Rectal smooth muscle tissue (tissue), 1 donor: ENCODE data around the gene CNGA1.

ENCODE experiments used
- H3K27ac ChIP-seq: one replicate; pipeline ENCODE4 v1.7.0; 2013; ENCODE audit warnings: low read depth, low read length, inconsistent platforms
- H3K27me3 ChIP-seq: one replicate; pipeline ENCODE4 v1.7.0; 2013; ENCODE audit warnings: low read length; ENCODE audit not compliant: control insufficient read depth, insufficient read depth
- H3K36me3 ChIP-seq: one replicate; pipeline ENCODE4 v1.7.0; 2013; ENCODE audit warnings: low read length; ENCODE audit not compliant: control insufficient read depth, insufficient read depth
- H3K4me1 ChIP-seq: one replicate; pipeline ENCODE4 v1.7.0; 2013; ENCODE audit warnings: low read length; ENCODE audit not compliant: control insufficient read depth, insufficient read depth
- H3K4me3 ChIP-seq: one replicate; pipeline ENCODE4 v1.7.0; 2013; ENCODE audit warnings: low read length
- H3K9ac ChIP-seq: one replicate; pipeline ENCODE4 v1.7.0; 2013; ENCODE audit warnings: low read length

CNGA1 gene

DNA sequence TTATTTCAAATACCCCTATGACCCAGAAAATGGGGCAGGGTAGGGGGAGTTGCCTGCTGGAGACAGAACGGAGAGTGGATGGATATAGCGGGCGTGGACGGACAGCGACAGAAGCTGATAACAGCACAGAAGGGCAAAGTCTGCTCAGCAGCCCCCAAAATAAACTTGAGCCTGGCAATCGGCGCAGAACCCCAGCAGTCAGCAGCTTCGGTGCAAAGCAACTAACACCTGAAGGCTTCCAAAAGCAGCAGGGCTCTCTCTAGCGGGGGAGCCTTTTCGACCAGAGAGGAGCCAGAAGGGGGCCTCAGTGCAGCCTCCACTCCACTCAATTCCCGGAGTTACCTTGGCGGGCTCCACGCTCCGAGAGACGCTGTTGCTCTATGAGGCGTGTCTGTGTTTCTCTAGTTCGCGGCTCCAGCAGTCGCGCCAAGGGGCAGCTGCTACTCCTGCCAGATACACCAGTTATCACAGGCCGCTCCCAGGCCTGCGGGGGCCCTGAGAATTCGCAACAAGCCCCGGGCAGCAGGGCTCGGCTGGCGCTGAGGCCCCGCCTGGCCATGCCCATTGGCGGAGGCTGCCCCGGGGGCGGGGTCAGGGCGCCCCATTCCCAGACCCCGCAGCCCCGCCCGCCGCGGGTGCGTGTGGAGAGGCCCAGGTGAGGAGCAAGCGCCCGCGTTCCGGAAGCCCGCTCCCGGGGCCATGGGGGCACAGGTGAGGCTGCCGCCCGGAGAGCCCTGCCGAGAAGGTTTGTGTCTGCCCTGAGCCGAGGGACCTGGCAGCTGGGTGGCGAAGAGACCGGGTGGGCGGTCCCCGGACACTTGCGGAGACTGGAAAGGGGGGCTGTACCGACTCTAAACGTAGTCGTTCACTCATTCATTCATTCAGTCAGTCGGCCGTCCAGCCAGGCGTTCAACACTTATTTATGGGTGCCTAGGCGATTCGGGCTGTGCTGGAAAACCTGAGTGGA is at the start of gene CNGA1, which contains the start of gene NIPAL1:
Gene CNGA1 (minus strand): TSS at position 541 of the 967 bp plus-strand sequence. CDS start 63,992 bp downstream, outside the sequence.
Gene NIPAL1 (plus strand): TSS at position 632 of the 967 bp plus-strand sequence. CDS start 68 bp downstream, at position 700.
- H3K27me3 ChIP-seq = no peaks in the 10 kb centered on the region
- no peak within 1 kb of the TSS for H3K27ac ChIP-seq
- peak within 1 kb of the TSS; percentile 65 for H3K9ac ChIP-seq
- H3K4me3 ChIP-seq = peak within 1 kb of the TSS; percentile 63
- no peaks in the 10 kb centered on the region for H3K4me1 ChIP-seq
- H3K36me3 ChIP-seq = no peaks in the 10 kb centered on the region

DNA sequence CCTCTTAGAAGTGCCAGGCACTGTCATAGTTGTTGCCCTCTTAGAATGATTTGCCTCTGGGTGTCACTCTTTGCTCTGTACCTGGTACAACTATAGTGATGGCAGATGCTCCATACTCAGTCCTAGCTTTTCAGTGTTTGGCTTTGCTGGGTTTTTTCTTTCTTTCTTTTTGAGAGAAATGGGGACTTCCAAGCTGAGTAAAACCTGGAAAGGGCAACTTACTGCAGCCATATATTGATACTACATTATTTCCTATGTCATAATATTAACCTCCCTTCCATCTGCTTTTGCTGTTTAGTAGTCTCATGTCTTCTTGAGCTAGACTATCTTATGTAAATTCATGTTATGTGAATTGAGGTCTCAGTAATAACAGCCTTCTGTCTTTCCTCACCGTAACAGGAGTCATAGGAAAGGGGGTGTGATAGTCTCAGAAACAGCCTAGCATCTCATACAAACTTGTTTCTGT is 49.1 kb upstream of the CNGA1 start:
- no peaks in the 10 kb centered on the region for H3K36me3 ChIP-seq
- no peaks in the 10 kb centered on the region for H3K27me3 ChIP-seq
- H3K4me1 ChIP-seq = no peaks in the 10 kb centered on the region
- H3K27ac ChIP-seq = no peak overlapping the region
- no peak overlapping the region for H3K4me3 ChIP-seq
- H3K9ac ChIP-seq = no peak overlapping the region

DNA sequence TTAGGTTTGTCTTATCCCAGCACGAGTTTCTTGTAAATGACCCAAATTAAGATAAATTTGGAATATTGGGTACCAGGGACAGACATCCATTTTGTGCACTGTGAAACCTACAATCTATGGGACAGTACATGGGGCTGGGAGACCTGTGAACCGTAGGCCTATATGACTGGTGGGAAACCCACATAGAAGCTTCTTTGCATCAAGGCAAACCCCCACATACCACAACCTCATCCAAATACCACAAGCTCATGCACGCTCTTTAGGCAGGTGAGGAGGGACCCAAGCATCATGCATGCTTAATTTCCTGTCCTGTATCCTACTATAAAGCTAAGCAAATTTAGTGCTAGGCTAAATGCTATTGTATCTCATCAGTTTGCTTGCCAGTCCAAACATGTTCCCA is 47.9 kb upstream of the CNGA1 start:
- Histone ChIP-seq H3K27ac (no peak overlapping the region), H3K9ac (no peak overlapping the region), H3K4me3 (no peak overlapping the region)

DNA sequence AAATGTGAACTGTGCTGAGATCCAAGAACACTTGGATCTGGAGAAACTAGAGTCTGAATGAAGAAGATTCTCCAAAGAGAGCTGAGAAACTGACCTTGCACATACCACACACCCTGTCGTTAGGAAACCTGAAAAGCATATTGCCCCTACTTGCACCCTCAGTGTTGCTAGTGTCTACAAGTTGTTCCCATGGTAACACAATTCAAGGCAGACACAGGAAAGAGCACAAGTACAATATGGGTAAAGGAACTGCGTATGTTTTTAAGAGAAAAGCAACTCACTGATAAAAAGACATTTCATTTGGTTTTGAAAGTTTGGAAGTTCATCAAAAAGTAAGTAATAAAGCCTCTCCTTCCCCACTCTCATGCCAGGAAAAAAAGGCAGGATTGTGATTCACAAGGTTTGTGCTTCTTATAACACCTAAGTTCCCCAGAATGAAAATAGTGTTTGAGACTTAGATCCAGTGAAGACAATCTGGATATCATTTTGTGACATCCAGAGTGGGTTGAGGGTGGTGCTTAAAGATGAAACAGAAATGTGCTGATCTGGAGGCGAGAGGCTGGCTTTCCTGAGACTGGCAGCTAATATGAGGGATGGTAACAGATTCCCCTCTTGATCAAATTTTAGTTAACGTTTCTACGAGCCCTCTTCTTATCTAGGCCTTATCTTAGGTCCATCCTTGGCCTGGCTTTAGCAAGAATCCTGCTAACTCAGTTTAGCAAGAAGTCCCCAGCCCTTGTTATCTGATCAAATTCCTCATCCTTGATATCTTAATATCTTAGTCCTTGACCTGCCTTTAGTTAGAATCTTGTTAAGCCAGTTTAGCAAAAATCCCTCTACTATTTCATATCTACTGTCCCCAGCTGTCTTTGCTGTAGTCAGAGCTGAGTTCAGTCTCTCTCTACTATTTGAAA is 42.4 kb upstream of the CNGA1 start:
- H3K9ac ChIP-seq = no peak overlapping the region
- H3K36me3 ChIP-seq = no peaks in the 10 kb centered on the region
- no peak overlapping the region for H3K27ac ChIP-seq
- H3K27me3 ChIP-seq = no peaks in the 10 kb centered on the region
- H3K4me1 ChIP-seq = no peaks in the 10 kb centered on the region
- no peak overlapping the region for H3K4me3 ChIP-seq

More for the DNA sequence above, 47.9 kb upstream of the CNGA1 start:
- Histone ChIP-seq H3K36me3 (no peaks in the 10 kb centered on the region), H3K27me3 (no peaks in the 10 kb centered on the region), H3K4me1 (no peaks in the 10 kb centered on the region)

DNA sequence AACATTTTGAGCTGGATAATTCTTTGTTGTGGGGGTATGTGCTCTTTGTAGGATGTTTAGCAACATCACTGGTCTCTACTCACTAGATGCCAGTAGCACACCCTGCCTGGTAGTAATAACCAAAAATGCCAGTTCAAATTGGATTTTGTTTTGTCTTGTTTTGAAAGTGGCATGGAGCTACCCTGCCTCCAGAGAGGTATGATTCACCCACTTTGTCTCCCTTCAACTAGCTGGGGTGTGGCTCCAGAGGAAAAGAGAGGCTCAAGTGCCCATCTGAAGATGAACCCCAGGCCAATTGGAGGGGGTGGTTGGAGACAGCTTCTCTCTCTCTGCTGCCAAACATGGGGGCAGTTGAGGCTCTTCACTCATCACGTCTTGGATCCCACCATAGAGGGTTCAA is 34.6 kb upstream of the CNGA1 start:
- Histone ChIP-seq H3K4me3 (no peak overlapping the region), H3K4me1 (no peaks in the 10 kb centered on the region), H3K27ac (no peak overlapping the region), H3K27me3 (no peaks in the 10 kb centered on the region), H3K9ac (no peak overlapping the region), H3K36me3 (no peaks in the 10 kb centered on the region)

DNA sequence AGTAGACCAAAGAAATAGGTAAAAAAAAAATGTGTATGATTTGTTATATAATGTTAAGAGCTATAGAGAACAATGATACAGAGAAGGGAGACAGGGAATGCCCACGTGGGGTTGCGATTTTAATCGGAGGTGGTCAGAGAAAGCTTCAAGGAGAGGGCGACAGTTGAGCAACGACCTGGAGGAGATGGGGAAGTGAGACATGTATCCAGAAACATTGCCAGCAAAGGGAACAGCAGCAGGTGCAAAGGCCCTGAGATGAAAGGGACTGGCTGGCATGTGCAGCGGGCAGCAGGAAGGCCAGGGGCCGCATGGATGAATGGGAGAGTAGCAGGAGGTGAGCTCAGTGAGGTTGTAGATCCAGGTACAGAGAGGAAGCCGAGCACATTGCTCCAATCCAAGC is 33.0 kb upstream of the CNGA1 start:
- no peak overlapping the region for H3K9ac ChIP-seq
- H3K27me3 ChIP-seq = no peaks in the 10 kb centered on the region
- H3K27ac ChIP-seq = no peak overlapping the region
- no peaks in the 10 kb centered on the region for H3K4me1 ChIP-seq
- no peak overlapping the region for H3K4me3 ChIP-seq
- no peaks in the 10 kb centered on the region for H3K36me3 ChIP-seq

DNA sequence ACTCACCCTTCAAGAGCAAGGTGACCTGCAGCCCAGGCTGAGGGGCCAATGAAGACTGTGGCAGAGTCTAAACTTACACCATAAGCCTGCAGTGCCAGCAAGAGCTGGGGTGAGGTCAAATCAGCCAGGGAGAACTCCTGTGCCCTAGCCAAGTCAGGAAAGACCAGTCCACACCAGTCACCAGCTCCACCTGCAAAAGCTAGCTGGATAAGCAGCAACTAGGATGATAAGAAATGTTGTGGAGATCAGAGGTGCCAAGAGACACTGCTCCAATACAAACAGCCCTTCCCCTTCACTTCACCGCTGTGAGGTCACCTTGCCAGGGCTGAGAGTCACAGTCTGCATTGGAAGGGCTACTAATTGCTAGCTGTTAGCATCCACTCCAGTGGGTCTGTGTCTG is 31.4 kb upstream of the CNGA1 start:
- no peak overlapping the region for H3K27ac ChIP-seq
- H3K4me1 ChIP-seq = no peaks in the 10 kb centered on the region
- H3K9ac ChIP-seq = no peak overlapping the region
- H3K4me3 ChIP-seq = no peak overlapping the region
- no peaks in the 10 kb centered on the region for H3K27me3 ChIP-seq
- no peaks in the 10 kb centered on the region for H3K36me3 ChIP-seq

DNA sequence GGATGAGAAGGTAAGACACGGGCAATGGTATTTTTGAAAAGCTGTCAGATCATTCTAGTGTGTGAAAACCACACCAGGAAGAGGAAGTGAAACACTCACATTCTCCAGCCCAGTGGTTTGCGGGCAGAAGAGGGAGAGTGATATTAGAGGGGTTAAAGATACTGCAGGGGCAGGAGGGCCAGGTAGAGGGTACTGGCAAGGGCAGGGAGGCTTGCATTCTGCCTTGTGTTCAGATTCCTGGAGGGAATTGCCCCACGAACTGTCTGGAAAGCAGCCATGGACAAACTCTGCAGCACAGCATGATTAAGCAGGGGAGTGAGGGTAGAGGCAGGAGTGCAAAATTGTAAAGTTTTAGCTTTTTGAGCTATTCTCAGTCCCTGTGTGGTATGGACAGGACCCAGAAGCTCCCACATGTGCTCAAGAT is 31.0 kb upstream of the CNGA1 start:
- Histone ChIP-seq H3K36me3 (no peaks in the 10 kb centered on the region), H3K27me3 (no peaks in the 10 kb centered on the region), H3K9ac (no peak overlapping the region), H3K27ac (no peak overlapping the region), H3K4me3 (no peak overlapping the region), H3K4me1 (no peaks in the 10 kb centered on the region)

DNA sequence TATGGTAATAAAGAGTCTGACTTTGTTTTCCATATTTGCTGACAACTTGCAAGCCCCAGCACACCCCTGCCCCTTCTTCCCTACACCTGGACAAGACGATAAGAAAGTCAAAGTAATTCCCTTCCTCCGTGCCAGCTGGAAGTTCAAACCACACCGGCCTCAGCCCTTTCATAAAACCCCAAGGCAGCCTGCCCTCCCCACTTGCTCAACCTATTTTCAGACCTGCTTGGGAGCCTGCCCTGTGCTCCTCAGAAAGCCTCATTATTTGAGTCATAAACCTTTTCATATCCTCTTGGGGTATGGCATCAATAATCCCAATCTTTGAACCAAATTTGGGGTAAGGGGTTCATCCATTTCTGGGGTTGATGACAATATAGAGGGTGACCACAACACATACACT is 29.6 kb upstream of the CNGA1 start:
- Histone ChIP-seq H3K4me3 (no peak overlapping the region), H3K36me3 (no peaks in the 10 kb centered on the region), H3K4me1 (no peaks in the 10 kb centered on the region), H3K9ac (no peak overlapping the region), H3K27me3 (no peaks in the 10 kb centered on the region), H3K27ac (no peak overlapping the region)

DNA sequence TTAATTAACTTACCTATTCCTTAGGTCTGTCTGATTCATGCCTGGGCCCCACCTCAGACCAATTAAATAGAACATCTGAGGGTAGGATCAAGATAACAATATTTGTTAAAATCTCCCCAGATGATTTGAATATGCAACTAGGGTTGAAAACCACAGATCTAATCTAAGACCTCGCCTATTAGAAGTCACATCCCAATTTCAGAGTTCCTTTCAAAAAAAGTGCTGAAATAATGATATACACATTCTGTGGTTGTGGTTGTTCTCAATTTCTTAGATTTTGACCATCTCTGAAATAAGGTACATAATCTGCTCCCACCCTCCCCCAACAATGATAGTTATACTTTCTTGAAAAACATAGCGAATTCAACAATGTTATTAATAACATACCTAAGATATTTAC is 27.8 kb upstream of the CNGA1 start:
- Histone ChIP-seq H3K27ac (no peak overlapping the region), H3K4me1 (no peaks in the 10 kb centered on the region), H3K27me3 (no peaks in the 10 kb centered on the region), H3K4me3 (no peak overlapping the region), H3K36me3 (no peaks in the 10 kb centered on the region), H3K9ac (no peak overlapping the region)

DNA sequence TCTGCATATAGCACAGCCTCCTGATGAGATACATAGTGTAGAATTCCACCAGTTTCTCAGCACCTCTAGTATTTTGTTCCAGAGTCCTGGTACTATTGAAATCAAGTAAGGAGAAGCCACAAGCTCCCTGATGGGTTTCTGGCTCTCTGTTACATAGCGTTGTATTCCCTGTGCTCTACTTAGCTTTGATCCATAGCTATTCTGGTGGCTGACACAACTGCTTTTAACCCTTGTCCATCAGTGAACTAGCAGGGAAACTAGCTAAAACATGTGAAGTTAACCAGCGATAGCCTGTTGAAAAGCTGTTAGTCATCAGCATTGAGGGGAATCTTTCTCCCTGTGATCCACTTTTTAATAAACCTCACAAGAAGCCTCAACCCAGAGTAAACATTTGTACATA is 27.0 kb upstream of the CNGA1 start:
- H3K9ac ChIP-seq = no peak overlapping the region
- no peaks in the 10 kb centered on the region for H3K4me1 ChIP-seq
- H3K27ac ChIP-seq = no peak overlapping the region
- no peak overlapping the region for H3K4me3 ChIP-seq
- H3K27me3 ChIP-seq = no peaks in the 10 kb centered on the region
- no peaks in the 10 kb centered on the region for H3K36me3 ChIP-seq

DNA sequence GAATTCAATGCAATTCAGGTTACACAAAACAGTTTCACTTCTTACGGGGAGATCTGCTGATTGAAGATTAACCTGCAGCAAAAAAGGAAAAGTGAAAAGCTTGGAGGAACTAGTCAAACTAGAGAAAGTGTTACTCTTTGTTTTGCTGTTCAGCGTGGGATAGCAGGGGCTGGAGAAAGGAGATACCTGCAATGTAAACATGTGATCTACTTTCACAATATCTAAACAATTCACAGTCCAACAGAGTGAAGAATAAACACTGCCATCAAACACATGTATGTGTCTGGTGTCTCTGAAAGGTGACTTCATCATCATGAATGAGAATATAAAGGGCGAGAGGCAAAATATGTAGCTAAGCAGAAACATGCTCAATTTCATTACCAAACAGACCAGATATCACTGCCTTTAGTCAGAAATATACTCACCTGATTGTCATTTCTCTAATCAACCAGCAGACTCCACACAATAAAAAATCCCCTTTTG is 26.5 kb upstream of the CNGA1 start:
- no peak overlapping the region for H3K9ac ChIP-seq
- H3K4me1 ChIP-seq = no peaks in the 10 kb centered on the region
- H3K4me3 ChIP-seq = no peak overlapping the region
- H3K36me3 ChIP-seq = no peaks in the 10 kb centered on the region
- H3K27me3 ChIP-seq = no peaks in the 10 kb centered on the region
- H3K27ac ChIP-seq = no peak overlapping the region
